Adrenal gland (tissue), 12 donors: ENCODE results near the gene CDH12. TPM values are rescaled to one million over a fixed set of nuclear protein-coding genes. Genes with fewer than 3 reads are reported as not detected.
"Not testable (repeated sequence)": the region's sequence is repeated elsewhere in the genome, so short reads cannot be mapped to it uniquely, and the experiment has no call there.

ENCODE experiments used
- DNase-seq, 7 donors: peaks; one replicate each; pipeline ENCODE4 v3.0.0-alpha.2; 2019 to 2020
- H3K27ac ChIP-seq, 5 donors: fragments of 200-600 bp; sonication (generic) in 4 of 5; 1 replicate in 3 of 5; 2 replicates in 2 of 5; pipeline versions ENCODE4 v1.5.1 to v1.8.0; 2016 to 2020; ENCODE audit warnings: mild to moderate bottlenecking in 1 of 5
- H3K27me3 ChIP-seq: fragments of 200-600 bp; 2 replicates; pipeline ENCODE4 v1.8.0; 2021
- H3K36me3 ChIP-seq, 2 donors: fragments of 200-600 bp; replicated peaks in 1 of 2; 1 replicate in 1 of 2; 2 replicates in 1 of 2; pipeline versions ENCODE4 v1.5.1 to v1.8.0; 2018 to 2022
- H3K4me1 ChIP-seq, 2 donors: fragments of 200-600 bp; replicated peaks in 1 of 2; 1 replicate in 1 of 2; 2 replicates in 1 of 2; pipeline versions ENCODE4 v1.5.1 to v1.8.0; 2018 to 2021
- H3K4me3 ChIP-seq, 4 donors: fragments of 200-600 bp; sonication (generic) in 3 of 4; one replicate each; pipeline ENCODE4 v1.5.1; 2016 to 2018
- H3K9me3 ChIP-seq, 3 donors: fragments of 200-600 bp; sonication (generic) in 1 of 3; replicated peaks in 1 of 3; 1 replicate in 2 of 3; 2 replicates in 1 of 3; pipeline versions ENCODE4 v1.5.1 to v1.8.0; 2016 to 2021
- POLR2A ChIP-seq, 2 donors: fragments of 450-650 bp; IDR thresholded peaks; one replicate each; pipeline ENCODE4 v1.6.1; 2017; ENCODE audit warnings: antibody characterized with exemption in 2 of 2, mild to moderate bottlenecking in 2 of 2, moderate library complexity in 1 of 2
- WGBS, 4 donors: extraction: QIAGEN DNeasy Blood & Tissue Kit in 2 of 4; methylation state at CpG; one replicate each; pipeline versions ENCODE4 v1.1.5 to v1.1.7; 2013 to 2017; 5-methylcytosine and 5-hydroxymethylcytosine counted together
- intact Hi-C, 2 donors: fragments of 100-400 bp; cut with DNase I; formaldehyde crosslinking; loops; one replicate each; pipeline versions ENCODE4 v1.14.1 to v1.15.0; 2022 to 2023
- polyA plus RNA-seq, 3 donors: library from polyadenylated mRNA; stranded (reverse); fragments of 200-250 nt in 2 of 3; fragments of 350-450 nt in 1 of 3; fragmentation: Illumina TruSeq in 1 of 3; extraction: RNeasy Lipid Tissue Mini Kit (QIAGEN cat#74804) in 1 of 3; gene quantifications; one replicate each; pipeline ENCODE4 v1.2.3, GENCODE V29; 2013 to 2014
- total RNA-seq, 9 donors: library from RNA; depleted of rRNA in 4 of 9; stranded (reverse); fragments of >200 nt in 4 of 9; fragments of 120-200 nt in 1 of 9; fragmentation: NEBNext Ultra II Directional in 1 of 9; extraction: Animal tissue kit (Norgen Biotek cat#: 25700) in 1 of 9; gene quantifications; one replicate each; pipeline versions ENCODE4 v1.1.0 to v1.2.4, GENCODE V29; 2013 to 2023
- TF ChIP-seq, protein P1 (sequence below), 6 experiments: fragments of 450-650 bp in 4 of 6; fragments of 200-600 bp in 2 of 6; sonication (generic) in 1 of 6; IDR thresholded peaks; 1 replicate in 5 of 6; 2 replicates in 1 of 6; pipeline versions ENCODE4 v1.5.1 to v1.8.0; 2016 to 2021; ENCODE audit warnings: antibody characterized with exemption in 6 of 6, mild to moderate bottlenecking in 2 of 6, moderate library complexity in 1 of 6
- donor health status: healthy with polysubstance abuse.
- donor health status: Bipolar disorder and iron deficiency.
- donor health status: DM: yes; HTN: yes; CAD: no.
- donor health status: DM: no; HTN: no; CAD: no.
- donor health status: DM: no; HTN: no; CAD: no.
- donor health status: DM: yes; HTN: yes; CAD: no.

Gene CDH12
- total and polyA plus RNA-seq, 12 donors, result 0.80 to 16.5 (median 7.8) TPM

DNA sequence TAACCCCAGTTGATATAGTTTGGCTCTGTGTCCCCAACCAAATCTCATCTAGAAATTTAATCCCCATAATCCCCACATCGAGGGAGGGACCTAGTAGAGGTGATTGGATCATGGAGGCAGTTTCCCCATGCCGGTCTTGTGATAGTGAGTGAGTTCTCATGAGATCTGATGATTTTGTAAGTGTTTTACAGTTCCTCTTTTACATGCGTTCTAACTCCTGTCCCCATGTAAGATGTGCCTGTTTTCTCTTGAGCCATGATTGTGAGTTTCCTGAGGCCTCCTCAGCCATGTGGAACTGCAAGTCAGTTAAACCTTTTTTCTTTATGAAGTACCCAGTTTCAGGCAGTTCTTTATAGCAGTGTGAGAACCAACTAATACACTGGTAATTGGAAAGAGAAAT lies 73.6 kb downstream of the CDH12 start:
- 66 to 78% (median 70%) methylated on average over 3 of the region's 3 CpGs for WGBS, 4 donors

GRCh38 chr5:22776285-22776684 lies 76.9 kb downstream of the CDH12 start:
- Histone ChIP-seq H3K36me3 (no peaks in the 10 kb centered on the region), H3K9me3 (no peaks in the 10 kb centered on the region), H3K27ac (no peak overlapping the region), H3K4me3 (no peak overlapping the region), H3K27me3 (no peaks in the 10 kb centered on the region), H3K4me1 (no peaks in the 10 kb centered on the region)
- DNase-seq, result no peak
- 68 to 74% (median 73%) methylated on average over 6 of the region's 6 CpGs for WGBS, 4 donors
- TF ChIP-seq POLR2A (IDR thresholded peaks at IDR 0.05), result no peak
- TF ChIP-seq, protein P1, sequence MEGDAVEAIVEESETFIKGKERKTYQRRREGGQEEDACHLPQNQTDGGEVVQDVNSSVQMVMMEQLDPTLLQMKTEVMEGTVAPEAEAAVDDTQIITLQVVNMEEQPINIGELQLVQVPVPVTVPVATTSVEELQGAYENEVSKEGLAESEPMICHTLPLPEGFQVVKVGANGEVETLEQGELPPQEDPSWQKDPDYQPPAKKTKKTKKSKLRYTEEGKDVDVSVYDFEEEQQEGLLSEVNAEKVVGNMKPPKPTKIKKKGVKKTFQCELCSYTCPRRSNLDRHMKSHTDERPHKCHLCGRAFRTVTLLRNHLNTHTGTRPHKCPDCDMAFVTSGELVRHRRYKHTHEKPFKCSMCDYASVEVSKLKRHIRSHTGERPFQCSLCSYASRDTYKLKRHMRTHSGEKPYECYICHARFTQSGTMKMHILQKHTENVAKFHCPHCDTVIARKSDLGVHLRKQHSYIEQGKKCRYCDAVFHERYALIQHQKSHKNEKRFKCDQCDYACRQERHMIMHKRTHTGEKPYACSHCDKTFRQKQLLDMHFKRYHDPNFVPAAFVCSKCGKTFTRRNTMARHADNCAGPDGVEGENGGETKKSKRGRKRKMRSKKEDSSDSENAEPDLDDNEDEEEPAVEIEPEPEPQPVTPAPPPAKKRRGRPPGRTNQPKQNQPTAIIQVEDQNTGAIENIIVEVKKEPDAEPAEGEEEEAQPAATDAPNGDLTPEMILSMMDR (IDR thresholded peaks at IDR 0.05), result no peak
- intact Hi-C loops, result no loop called here

More for the DNA sequence above, 73.6 kb downstream of the CDH12 start:
- DNase-seq, result no peak
- H3K9me3 ChIP-seq, result no peaks in the 10 kb centered on the region
- TF ChIP-seq POLR2A (IDR thresholded peaks at IDR 0.05), result no peak
- TF ChIP-seq, protein P1 (IDR thresholded peaks at IDR 0.05), result no peak
- H3K4me3 ChIP-seq, result no peak overlapping the region
- H3K4me1 ChIP-seq, result no peaks in the 10 kb centered on the region
- intact Hi-C loops, result no loop called here
- H3K36me3 ChIP-seq, result no peaks in the 10 kb centered on the region
- no peaks in the 10 kb centered on the region for H3K27me3 ChIP-seq
- no peak overlapping the region for H3K27ac ChIP-seq

GRCh38 chr5:22774214-22774613 lies 78.9 kb downstream of the CDH12 start:
- H3K9me3 ChIP-seq, H3K36me3 ChIP-seq, H3K4me3 ChIP-seq, H3K27me3 ChIP-seq, DNase-seq, H3K4me1 ChIP-seq, intact Hi-C loops, H3K27ac ChIP-seq: not testable (repeated sequence)
- WGBS, 4 donors, result 82 to 88% (median 85%) methylated on average over 1 of the region's 1 CpG

DNA sequence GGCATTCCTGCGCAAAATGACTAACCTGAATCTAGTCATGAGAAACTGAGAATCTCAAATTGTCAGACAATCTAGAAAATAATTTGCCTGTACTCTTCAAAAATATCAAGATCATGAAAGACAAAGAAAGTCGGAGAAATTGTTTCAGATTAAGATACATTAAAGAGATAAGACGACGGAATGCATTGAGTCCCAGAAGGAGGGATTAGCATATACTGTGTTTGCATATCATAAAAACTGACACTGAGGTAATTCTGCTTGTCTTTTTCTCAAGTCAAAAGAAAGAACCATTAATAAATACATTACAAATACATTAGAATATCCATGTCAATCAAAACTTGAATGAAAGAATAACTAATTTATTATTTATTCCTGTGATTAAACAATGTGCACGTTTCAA lies 88.4 kb downstream of the CDH12 start:
- TF ChIP-seq, protein P1 (IDR thresholded peaks at IDR 0.05), result no peak
- TF ChIP-seq POLR2A (IDR thresholded peaks at IDR 0.05), result no peak
- no peak overlapping the region for H3K4me3 ChIP-seq

DNA sequence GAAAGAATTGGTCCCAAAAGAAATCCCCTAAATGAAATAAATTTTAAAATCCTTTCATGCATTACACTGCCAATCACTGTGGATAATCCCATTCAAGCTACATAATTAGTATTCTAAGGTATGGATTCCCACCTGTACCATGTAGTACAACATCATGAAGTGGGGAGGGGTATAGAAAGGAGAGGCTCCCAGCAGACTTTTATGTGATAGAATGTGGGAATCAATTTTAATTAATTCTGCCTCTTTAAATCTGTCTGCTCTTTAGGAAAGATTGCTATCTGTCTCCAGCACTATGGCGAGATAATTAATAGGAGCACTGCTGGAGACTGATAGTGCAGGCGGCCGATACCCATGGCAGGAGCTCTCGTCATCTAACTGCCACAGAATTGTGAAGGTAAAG lies 95.4 kb downstream of the CDH12 start:
- DNase-seq, result no peak
- Histone ChIP-seq H3K4me3 (no peak overlapping the region), H3K36me3 (no peaks in the 10 kb centered on the region), H3K27me3 (no peaks in the 10 kb centered on the region), H3K27ac (no peak overlapping the region), H3K9me3 (no peaks in the 10 kb centered on the region), H3K4me1 (no peaks in the 10 kb centered on the region)
- TF ChIP-seq POLR2A (IDR thresholded peaks at IDR 0.05), result no peak
- TF ChIP-seq, protein P1 (IDR thresholded peaks at IDR 0.05), result no peak
- intact Hi-C loops, result no loop called here
- 54 to 64% (median 58%) methylated on average over 4 of the region's 4 CpGs for WGBS, 4 donors

More for the DNA sequence above, 88.4 kb downstream of the CDH12 start:
- Histone ChIP-seq H3K36me3 (no peaks in the 10 kb centered on the region), H3K27ac (no peak overlapping the region), H3K9me3 (peaks cover 0 to 6% (median 0%) of the 10 kb centered on the region in 3 donors), H3K27me3 (no peaks in the 10 kb centered on the region), H3K4me1 (no peaks in the 10 kb centered on the region)
- WGBS, 4 donors, result 71 to 80% (median 77%) methylated on average over 5 of the region's 5 CpGs
- DNase-seq, result no peak
- intact Hi-C loops, result no loop called here
